Cardiac muscle cell (in vitro differentiated cells and primary cell): ENCODE results near the gene GLTPD2. TPM values are rescaled to one million over a fixed set of nuclear protein-coding genes. Genes with fewer than 3 reads are reported as not detected.

Experiments
- DNase-seq, 2 donors: peaks; one replicate each; pipeline versions ENCODE4 v3.0.0 to v3.0.0-alpha.2; 2010 to 2017; ENCODE audit warnings: low read depth in 1 of 2, low spot score in 1 of 2
- H3K27ac ChIP-seq: fragments of 200-600 bp; sonication (generic); 2 replicates; pipeline ENCODE4 v1.5.1; 2016
- H3K27me3 ChIP-seq: fragments of 200-600 bp; sonication (generic); 2 replicates; pipeline ENCODE4 v1.6.0; 2016; ENCODE audit warnings: control low read depth
- H3K36me3 ChIP-seq: fragments of 200-600 bp; sonication (generic); 2 replicates; pipeline ENCODE4 v1.5.1; 2016; ENCODE audit warnings: control low read depth
- H3K4me1 ChIP-seq: fragments of 200-600 bp; sonication (generic); 2 replicates; pipeline ENCODE4 v1.8.1; 2017; ENCODE audit warnings: low read depth, mild to moderate bottlenecking, mixed run types
- H3K4me3 ChIP-seq: fragments of 200-600 bp; sonication (generic); 2 replicates; pipeline ENCODE4 v1.5.1; 2016; ENCODE audit warnings: mild to moderate bottlenecking
- H3K9me3 ChIP-seq: fragments of 200-600 bp; sonication (generic); 2 replicates; pipeline ENCODE4 v1.5.1; 2017; ENCODE audit warnings: low read depth, mild to moderate bottlenecking, control low read depth
- polyA plus RNA-seq: library from polyadenylated mRNA; unstranded; fragments of >200 nt; fragmentation: Nextera tagmentation; extraction: Ambion mirVana; gene quantifications from 2 replicates; pipeline ENCODE4 v1.2.1, GENCODE V29; 2016
- total RNA-seq: library from RNA; depleted of rRNA; stranded (reverse); fragments of >200 nt; gene quantifications from 2 replicates; pipeline ENCODE4 v1.2.3, GENCODE V29; 2016
- TF ChIP-seq, protein P1 (sequence below): IDR thresholded peaks from 2 replicates; pipeline ENCODE4 v1.5.1; 2012; ENCODE audit warnings: low read depth, mild to moderate bottlenecking, low read length

Gene GLTPD2
- total and polyA plus RNA-seq, 2 experiments from 2014 or later = 5.4 TPM; not detected in 1

DNA sequence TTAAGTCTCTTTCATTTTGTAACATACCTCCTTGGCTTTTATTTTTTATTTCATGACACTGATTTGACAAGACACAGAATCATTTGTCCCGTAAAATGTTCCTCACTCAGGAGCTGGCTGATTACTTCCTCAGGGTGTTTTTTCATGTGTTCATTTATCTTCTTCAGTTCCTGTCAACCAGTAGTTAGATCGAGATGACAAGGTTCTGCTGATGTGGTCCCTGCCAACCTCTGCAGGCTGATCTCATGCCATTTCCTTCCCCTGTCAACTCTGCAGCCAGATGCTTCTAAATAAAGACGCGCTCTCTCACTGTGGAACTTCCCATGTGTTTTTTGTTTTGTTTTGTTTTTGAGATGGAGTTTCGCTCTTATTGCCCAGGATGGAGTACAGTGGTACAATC is 40.9 kb upstream of the GLTPD2 start:
- Histone ChIP-seq H3K4me3 (no peak overlapping the region), H3K27ac (no peak overlapping the region), H3K36me3 (no peaks in the 10 kb centered on the region), H3K27me3 (peaks cover 42% of the 10 kb centered on the region), H3K4me1 (no peaks in the 10 kb centered on the region), H3K9me3 (no peaks in the 10 kb centered on the region)
- DNase-seq = peak in 1 of 2 donors; percentile 18
- TF ChIP-seq, protein P1, sequence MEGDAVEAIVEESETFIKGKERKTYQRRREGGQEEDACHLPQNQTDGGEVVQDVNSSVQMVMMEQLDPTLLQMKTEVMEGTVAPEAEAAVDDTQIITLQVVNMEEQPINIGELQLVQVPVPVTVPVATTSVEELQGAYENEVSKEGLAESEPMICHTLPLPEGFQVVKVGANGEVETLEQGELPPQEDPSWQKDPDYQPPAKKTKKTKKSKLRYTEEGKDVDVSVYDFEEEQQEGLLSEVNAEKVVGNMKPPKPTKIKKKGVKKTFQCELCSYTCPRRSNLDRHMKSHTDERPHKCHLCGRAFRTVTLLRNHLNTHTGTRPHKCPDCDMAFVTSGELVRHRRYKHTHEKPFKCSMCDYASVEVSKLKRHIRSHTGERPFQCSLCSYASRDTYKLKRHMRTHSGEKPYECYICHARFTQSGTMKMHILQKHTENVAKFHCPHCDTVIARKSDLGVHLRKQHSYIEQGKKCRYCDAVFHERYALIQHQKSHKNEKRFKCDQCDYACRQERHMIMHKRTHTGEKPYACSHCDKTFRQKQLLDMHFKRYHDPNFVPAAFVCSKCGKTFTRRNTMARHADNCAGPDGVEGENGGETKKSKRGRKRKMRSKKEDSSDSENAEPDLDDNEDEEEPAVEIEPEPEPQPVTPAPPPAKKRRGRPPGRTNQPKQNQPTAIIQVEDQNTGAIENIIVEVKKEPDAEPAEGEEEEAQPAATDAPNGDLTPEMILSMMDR = no peak

DNA sequence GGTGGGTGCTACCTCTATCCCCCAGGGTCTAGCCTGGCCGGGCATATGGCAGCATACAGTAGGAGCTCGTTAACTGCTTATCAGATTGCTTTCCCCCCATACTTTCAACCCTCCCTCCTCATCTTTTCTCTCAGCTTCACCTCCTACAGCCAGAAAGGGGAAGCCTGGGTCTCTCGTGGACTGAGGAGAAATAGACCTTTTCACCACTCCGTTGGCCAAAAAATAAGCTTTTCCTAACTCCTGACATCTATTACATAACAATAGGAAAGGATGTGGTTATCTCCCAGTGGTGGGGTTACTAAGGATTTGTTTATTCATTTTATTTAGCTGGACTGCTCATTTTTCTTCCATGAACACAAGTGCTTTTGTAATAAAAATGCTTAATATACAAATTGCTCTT is 40.1 kb upstream of the GLTPD2 start:
- no peaks in the 10 kb centered on the region for H3K36me3 ChIP-seq

DNA sequence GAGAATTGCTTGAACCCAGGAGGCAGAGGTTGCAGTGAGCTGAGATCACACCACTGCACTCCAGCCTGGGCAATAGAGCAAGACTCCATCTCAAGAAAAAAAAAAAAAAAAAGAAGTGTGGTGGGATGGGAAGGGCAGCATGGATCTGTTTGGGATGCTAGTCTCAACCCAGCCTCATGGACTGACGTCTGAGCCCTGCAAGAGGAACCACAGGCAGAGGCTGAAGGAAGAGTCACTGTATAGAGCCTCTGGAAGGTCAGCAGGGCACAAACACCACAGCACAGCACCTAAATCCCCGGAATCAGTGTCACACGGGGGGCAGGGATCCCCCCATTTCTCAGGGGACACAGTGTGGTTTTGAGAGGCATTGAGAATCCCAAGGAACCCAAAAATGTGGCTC is 38.2 kb upstream of the GLTPD2 start:
- TF ChIP-seq, protein P1 = no peak
- no peak for DNase-seq
- peaks cover 29% of the 10 kb centered on the region for H3K27me3 ChIP-seq
- no peak overlapping the region for H3K27ac ChIP-seq
- H3K9me3 ChIP-seq = no peaks in the 10 kb centered on the region
- H3K4me3 ChIP-seq = no peak overlapping the region
- no peaks in the 10 kb centered on the region for H3K36me3 ChIP-seq
- H3K4me1 ChIP-seq = no peaks in the 10 kb centered on the region

More for the DNA sequence above, 40.1 kb upstream of the GLTPD2 start:
- TF ChIP-seq, protein P1 = no peak
- Histone ChIP-seq H3K27me3 (peaks cover 37% of the 10 kb centered on the region), H3K27ac (no peak overlapping the region), H3K4me1 (no peaks in the 10 kb centered on the region), H3K9me3 (no peaks in the 10 kb centered on the region), H3K4me3 (no peak overlapping the region)
- peak in 1 of 2 donors; percentile 29 for DNase-seq

DNA sequence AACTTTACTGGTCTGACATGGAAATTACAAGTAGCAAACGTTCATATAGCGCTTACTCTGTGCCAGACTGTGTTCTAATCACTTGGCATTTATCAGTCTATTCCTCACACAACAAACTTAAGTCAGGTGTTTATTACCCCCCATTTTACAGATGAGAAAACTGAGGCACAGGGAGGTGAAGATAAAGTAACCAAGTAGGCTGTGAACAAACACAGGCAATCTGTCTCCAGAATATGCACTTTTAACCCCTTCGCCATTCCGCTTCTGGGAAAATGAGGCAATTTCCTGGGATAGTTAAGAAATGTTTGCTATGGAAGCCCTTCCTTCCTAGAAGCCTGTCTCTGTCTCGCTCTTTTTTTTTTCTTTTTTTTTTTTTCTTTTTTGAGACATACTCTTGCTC is 36.8 kb upstream of the GLTPD2 start:
- H3K36me3 ChIP-seq = no peaks in the 10 kb centered on the region
- peaks cover 28% of the 10 kb centered on the region for H3K27me3 ChIP-seq
- no peak overlapping the region for H3K4me3 ChIP-seq
- peak in 1 of 2 donors; percentile 77 for DNase-seq
- TF ChIP-seq, protein P1 = no peak
- no peaks in the 10 kb centered on the region for H3K4me1 ChIP-seq
- no peaks in the 10 kb centered on the region for H3K9me3 ChIP-seq
- no peak overlapping the region for H3K27ac ChIP-seq

DNA sequence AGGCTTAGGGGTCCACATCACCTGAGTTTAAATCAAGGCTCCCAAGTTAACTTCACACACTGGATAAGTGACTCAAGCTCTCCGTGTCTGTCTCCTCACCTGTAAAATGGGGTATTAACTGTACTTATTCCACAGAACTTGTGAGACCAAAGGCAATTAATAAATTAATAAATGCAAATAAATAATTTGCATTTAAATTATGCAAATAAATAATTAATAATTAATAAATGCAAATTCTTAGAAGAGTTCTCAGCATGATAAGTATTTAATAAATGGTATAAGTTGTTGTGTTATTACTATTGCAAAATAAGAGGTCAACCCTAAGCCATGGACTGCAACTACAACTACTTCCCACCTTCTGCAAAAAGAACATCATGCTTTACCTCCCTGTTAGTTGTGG is 35.4 kb upstream of the GLTPD2 start:
- DNase-seq = no peak
- Histone ChIP-seq H3K36me3 (no peaks in the 10 kb centered on the region), H3K27ac (no peak overlapping the region), H3K4me3 (no peak overlapping the region), H3K27me3 (peaks cover 28% of the 10 kb centered on the region), H3K9me3 (no peaks in the 10 kb centered on the region), H3K4me1 (no peaks in the 10 kb centered on the region)
- TF ChIP-seq, protein P1 = no peak

DNA sequence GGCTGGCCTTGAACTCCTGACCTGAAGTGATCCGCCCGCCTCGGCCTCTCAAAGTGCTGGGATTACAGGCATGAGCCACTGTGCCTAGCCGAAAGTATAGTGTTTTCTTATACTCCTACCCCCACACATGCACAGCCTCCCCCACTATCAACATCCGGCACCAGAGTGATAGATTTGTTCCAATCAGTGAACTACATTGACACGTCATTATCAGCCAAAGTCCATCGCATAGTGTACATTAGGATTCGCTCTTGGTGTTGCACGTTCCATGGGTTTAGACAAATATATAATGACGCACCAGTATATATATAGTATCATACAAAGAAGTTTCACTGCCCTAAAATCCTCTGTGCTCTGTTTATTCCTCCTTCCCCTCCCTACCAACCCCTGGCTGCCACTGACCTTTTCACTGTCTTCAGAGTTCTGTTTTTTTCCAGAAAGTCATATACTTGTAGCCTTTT is 29.0 kb upstream of the GLTPD2 start:
- no peak overlapping the region for H3K4me3 ChIP-seq
- H3K9me3 ChIP-seq = no peaks in the 10 kb centered on the region
- no peak for DNase-seq
- H3K36me3 ChIP-seq = no peaks in the 10 kb centered on the region
- peaks cover 15% of the 10 kb centered on the region for H3K27me3 ChIP-seq
- H3K4me1 ChIP-seq = no peaks in the 10 kb centered on the region
- TF ChIP-seq, protein P1 = no peak
- H3K27ac ChIP-seq = no peak overlapping the region
